ENCODE data around the gene FAM53B.
A peak's percentile ranks its signal among the peaks of the same experiment; 100 is the strongest.

Gene FAM53B

GRCh38 chr10:124725791-124726190 is 18.4 kb downstream of the FAM53B start:
- DNase-seq, result no peak

GRCh38 chr10:124725171-124725631 is 19.0 kb downstream of the FAM53B start:
- DNase-seq, result no peak

DNA sequence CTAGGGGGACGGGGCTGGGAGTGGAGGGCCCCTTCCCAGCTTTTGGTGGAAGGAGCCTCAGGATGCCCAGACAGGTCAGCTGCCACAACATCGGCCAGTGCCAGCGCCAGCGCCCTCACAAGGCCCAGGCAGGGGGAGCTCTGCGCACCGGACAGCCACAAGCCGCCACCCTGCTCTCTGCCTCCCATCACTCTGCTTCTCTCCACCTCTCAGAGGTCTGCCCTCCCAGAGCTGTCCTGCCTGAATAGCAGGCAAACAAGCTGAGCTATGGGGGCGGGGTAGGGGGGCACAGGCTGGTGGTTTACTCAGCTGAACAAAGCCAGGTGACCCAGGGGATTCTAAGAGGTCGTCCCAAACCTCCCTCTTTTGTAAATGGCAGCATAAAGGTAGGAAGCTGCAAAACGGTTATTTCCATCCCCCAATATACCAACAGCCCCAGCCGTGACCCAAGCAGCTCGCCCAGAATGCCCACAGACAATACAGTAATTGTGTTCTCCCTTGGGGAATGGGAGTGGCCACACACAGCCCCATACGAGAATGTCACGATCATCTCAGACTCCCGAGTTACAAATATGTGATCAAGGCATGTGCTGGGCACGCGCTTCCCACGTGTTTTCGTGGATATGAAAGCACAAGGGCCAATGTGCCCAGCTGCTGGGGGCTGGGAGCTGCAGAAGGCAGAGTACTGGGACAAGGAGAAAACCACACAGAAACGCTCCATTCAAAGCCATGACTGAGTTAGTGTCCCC is 19.7 kb downstream of the FAM53B start:
- no peak for DNase-seq

- DNase-seq, result no peak
Observed at GRCh38 chr10:124723826-124724225, 20.4 kb downstream of the FAM53B start.

GRCh38 chr10:124722798-124723783 is 21.1 kb downstream of the FAM53B start:
- DNase-seq, result peak; percentile 53

GRCh38 chr10:124721330-124722045 is 22.7 kb downstream of the FAM53B start:
- DNase-seq, result peak; percentile 33

DNA sequence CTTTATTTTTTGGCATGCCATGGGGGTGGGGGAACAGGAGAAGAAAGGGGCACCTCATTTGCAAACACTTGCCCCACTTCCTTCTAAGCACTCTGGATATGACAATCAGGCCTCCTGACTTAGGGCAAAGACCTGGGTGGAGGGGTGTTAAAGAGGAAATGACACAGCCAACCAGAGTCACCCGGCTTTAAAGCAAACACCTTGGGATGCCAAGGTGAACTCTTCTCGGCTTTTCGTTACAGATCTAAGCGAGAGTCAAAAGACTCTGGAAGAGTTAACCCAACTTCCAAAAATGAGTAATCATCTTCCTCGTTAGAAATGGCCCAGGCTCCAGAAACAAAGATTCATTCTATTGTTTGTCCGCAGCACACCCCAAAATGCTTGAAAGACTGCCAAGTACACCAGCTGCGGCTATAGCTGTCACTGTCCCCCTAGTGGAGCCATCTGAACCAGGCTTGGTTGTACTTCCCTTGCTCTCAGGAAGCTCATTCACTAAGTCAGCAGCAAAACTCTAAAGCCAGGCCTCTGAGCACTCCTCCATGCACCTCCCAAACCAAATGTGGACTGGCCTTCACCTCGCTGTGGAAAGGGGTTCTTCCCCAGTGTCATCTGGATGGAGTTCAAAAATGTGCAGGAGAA is 24.8 kb downstream of the FAM53B start:
- DNase-seq, result peak; percentile 76

- DNase-seq, result peak; percentile 78
Observed at GRCh38 chr10:124717911-124718741, 26.1 kb downstream of the FAM53B start.

DNA sequence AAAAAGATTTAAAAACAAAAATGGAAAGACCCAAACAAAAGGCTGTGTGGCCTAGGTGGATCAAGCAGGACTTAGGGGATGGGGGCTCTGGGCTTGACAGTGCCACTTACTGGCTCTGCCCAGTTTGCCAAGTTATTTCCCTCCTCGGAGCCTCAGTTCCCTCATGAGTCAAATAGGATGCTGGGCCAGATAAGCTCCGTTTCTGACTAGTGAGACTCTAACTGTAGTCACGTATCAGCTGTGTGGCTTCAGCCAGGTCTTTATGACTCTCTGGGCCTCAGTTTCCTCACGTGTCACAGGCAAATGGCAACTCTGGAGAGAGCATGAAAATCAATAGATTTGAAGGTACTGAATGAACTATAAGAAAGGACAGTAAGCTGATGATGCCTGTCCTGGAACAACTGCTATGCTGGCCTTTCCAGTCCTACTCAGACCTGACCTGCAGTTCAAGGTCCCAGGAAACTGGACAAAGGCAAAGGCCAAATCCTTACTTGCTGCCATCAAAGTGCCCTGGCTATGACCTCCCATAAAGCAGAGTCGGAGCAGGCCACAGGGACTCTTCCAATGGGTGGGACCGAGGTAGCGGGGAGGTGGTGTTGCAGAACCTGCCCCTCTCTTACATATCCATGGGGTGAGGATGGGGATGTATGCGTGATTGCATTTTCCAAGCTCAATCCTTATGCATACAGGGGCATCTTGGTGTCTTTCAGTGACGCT is 27.0 kb downstream of the FAM53B start:
- DNase-seq, result no peak

DNA sequence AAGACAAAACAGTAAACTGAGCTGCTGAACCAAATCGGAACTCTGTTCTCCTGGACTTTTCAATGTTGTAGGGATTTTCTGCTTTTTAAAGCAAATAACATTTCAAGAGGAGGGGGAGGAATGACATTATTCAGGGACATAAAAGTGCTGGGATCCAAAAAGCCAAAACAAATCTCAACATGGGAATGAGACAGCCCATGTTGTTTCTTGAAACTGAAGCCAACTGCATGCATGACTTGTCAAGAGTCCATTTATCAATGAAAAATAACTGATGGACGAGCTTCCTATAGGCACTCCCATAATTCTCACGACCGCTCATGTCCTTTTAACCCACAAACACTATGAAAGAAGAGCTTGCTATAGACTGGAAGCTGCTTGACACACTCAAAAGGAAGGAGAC is 27.8 kb downstream of the FAM53B start:
- DNase-seq, result no peak

GRCh38 chr10:124715439-124715838 is 28.7 kb downstream of the FAM53B start:
- no peak for DNase-seq

- DNase-seq, result no peak
Observed at GRCh38 chr10:124713679-124714255, 30.4 kb downstream of the FAM53B start.

- no peak for DNase-seq
Observed at GRCh38 chr10:124712704-124713407, 31.3 kb downstream of the FAM53B start.

DNA sequence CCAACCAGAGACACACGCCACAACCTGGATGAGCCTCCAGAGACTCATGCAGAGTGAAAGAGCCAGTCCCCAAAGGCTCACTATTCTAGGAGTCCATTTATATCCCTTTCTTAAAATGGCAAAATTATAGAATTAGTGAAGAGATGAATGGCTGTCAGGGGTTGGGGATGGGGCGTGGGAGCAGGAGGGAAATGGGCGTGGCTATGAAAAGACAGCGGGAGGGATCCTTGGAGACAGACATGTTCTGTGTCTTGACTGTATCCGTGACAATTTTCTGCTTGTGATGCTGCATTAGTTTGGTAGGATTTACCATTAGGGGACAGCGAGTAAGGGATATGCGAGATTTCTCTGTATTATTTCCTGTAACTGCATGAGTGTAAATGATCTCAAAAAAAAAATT is 33.0 kb downstream of the FAM53B start:
- no peak for DNase-seq

GRCh38 chr10:124710266-124710881 is 33.8 kb downstream of the FAM53B start:
- no peak for DNase-seq

GRCh38 chr10:124709861-124710260 is 34.3 kb downstream of the FAM53B start:
- DNase-seq, result no peak

- no peak for DNase-seq
Observed at GRCh38 chr10:124708922-124709520, 35.2 kb downstream of the FAM53B start.

GRCh38 chr10:124708246-124708779 is 35.9 kb downstream of the FAM53B start:
- DNase-seq, result no peak

- DNase-seq, result no peak
Observed at GRCh38 chr10:124707551-124707950, 36.6 kb downstream of the FAM53B start.

Measured in CD4-positive, alpha-beta T cell treated with Interferon gamma for 1 hour (primary cell).